Hematopoietic multipotent progenitor cell (in vitro differentiated cells): Measurements from ENCODE around the gene RAPGEF5. TPM values are rescaled to one million over a fixed set of nuclear protein-coding genes. Genes with fewer than 3 reads are reported as not detected.
"Not testable (repeated sequence)": the region's sequence is repeated elsewhere in the genome, so short reads cannot be mapped to it uniquely, and the experiment has no call there.

Experiments used
- DNase-seq, 3 donors: peaks; one replicate each; pipeline ENCODE4 v3.0.0-alpha.2; 2011 to 2015; ENCODE audit warnings: low read depth in 2 of 3, low spot score in 2 of 3
- small RNA-seq: library from RNA; depleted of rRNA; stranded (forward); fragments of <200 nt; gene quantifications from one replicate; pipeline ENCODE3, GENCODE V24; 2012
- total RNA-seq: library from RNA; depleted of rRNA; stranded (reverse); fragments of >200 nt; gene quantifications from one replicate; pipeline ENCODE4 v1.2.3, GENCODE V29; 2012

RAPGEF5 gene
- total RNA-seq, 1 donor: 0.27 TPM

DNA sequence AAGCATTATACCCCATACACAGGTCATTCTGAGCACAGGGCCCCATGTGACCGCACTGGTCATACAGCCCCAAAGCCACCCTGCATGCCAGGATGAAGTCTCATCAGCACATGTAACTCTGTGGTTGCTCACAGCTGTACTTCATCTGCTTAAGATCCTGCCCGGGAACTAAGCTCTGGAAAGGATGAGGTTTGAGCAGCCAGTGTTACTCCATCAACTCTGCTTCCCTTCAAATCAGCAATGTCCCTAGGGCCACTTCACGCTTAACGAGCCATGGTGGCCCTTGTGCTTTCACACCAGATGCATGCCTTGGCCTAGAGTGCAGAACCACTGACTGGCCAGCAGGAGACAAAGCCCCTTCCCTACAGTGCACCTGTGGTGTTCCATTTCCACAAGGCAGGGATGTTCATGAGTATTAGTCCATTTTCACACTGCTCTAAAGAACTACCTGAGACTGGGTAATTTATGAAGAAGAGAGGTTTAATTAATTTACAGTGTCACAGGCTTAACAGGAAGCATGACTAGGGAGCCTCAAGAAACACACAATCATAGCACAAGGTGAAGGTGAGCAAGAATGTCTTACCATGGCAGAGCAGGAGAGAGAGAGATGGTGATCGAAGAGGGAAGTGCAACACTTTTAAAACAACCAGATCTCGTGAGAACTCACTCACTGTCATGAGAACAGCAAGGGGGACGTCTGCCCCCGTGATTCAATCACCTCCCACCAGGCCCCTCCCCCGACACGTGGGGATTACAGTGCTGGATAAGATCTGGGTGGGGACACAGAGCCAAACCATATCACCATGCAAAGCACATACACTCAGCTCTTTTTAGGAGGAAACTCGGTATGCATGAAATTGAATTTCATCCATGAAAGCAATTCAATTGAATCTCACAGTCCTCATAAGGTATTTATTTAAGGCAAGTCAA is 262.3 kb downstream of the RAPGEF5 start:
- no peak for DNase-seq

DNA sequence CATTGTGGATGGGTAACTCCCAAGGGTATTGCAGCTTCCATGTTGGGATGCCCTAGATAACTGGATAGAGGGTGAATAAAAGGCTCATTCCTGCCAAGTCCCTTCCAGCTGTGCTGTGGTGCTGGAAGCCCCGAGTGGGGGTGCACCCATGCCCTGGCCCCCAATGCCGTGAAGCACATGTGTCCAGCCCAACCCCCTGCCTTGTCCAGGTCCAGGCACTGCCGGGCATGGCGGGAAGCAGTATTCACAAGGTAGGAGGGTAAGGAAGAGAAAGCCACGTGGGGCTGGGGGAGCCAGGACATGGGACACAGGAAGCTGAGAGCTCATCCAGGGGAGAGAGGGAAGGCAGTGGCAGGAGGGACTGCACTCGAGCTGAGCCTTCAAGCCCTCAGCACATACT is 263.0 kb downstream of the RAPGEF5 start:
- DNase-seq: no peak

DNA sequence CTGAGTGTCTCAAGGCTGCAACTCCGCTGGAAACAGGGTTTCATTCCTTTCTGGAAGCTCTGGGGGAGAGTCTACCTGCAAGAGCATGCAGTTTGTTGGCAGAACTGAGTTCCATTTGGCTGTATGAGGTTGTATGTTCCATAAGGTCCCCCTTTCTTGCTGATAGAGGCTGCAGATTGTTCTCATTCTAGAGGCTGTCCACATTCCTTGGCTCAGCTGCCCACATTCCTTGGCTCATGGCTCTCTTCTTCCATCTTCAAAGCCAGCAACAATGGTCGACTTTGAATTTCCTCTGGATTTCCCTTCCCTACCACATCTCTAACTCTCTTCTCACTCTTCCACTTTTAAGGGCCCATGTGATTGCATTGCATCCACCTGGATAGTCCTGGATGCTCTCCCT is 264.0 kb downstream of the RAPGEF5 start:
- DNase-seq: no peak

DNA sequence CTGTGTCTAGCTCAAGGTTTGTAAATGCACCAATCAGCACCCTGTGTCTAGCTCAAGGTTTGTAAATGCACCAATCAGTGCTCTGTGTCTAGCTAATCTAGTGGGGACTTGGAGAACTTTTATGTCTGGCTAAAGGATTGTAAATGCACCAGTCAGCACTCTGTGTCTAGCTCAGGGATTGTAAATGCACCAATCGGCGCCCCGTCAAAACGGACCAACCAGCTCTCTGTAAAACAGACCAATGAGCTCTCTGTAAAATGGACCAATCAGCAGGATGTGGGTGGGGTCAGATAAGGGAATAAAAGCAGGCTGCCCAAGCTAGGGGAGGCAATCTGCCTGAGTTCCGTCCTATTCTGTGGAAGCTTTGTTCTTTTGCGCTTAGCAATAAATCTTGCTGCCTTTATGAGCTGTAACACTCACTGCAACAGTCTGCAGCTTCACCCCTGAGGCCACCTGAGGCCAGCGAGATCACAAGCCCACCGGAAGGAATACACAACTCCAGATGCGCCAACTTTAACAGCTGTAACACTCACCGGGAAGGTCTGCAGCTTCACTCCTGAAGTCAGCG is 265.9 kb downstream of the RAPGEF5 start:
- DNase-seq: not testable (repeated sequence)

DNA sequence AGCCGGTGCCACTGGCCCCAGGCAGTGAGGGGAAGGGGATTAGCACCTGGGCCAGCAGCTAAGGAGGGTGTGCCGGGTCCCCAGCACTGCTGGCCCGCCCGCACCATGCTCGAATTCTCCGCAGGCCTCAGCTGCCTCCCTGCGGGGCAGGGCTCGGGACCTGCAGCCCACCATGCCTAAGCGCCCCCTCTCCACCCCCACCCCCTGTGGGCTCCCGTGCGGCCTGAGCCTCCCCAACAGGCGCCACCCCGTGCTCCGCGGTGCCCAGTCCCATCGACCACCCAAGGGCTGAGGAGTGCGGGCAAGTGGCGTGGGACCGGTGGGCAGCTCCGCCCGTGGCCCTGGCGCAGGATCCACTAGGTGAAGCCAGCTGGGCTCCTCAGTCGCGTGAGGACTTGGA is 266.4 kb downstream of the RAPGEF5 start:
- DNase-seq: no peak

DNA sequence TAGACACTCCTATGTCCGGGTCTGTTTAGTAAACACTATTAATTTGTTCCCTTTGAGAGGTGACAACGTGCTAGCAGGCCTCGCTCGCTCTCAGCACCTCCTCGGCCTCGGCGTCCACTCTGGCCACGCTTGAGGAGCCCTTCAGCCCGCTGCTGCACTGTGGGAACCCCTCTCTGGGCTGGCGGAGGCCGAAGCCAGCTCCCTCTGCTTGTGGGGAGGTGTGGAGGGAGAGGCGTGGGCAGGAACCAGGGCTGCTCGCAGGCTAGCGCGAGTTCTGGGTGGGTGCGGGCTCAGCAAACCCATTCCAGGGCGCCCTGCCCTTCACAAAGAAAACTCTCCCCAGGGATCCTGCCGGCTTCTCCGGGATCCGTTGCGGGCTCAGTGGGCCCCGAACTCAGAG is 266.8 kb downstream of the RAPGEF5 start:
- no peak for DNase-seq

DNA sequence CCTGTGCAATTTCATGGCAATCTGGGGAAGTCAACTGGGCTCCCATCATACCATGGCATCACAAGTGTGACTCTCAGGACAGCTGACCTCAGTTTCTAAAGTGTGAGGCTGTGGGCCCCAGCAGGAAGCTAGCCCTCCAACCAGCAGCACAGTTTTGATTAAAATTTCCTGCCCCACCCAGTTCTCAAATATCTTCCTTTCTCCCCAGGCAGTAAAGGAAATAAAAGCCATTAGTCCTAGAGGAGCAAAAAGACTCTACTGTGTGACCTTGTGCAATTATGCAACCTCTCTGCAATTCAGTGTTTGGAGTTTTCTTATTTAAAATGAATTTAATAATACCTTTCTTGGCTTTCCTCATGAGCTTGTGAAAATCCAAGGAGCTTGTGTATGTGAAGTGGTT is 268.1 kb downstream of the RAPGEF5 start:
- DNase-seq: no peak

DNA sequence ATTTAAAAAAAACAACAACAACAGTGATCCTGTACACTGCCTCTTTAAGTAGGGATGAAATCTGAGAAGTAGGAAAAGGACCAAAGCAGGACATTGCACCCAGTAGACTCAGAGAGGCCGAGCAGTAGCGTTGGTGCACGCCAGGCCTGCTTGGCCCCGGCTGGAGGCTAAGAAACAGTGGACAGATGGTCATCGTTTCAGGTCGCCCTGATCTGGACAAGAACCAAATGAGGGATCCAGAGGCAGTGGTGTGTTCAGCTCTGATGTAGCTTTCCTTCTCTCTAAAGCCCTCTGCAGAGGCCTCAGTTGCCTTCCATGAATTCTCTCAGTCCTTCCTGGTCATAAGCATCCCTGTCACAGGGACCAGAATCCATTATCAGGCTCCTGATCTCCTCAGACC is 269.1 kb downstream of the RAPGEF5 start:
- DNase-seq: no peak

DNA sequence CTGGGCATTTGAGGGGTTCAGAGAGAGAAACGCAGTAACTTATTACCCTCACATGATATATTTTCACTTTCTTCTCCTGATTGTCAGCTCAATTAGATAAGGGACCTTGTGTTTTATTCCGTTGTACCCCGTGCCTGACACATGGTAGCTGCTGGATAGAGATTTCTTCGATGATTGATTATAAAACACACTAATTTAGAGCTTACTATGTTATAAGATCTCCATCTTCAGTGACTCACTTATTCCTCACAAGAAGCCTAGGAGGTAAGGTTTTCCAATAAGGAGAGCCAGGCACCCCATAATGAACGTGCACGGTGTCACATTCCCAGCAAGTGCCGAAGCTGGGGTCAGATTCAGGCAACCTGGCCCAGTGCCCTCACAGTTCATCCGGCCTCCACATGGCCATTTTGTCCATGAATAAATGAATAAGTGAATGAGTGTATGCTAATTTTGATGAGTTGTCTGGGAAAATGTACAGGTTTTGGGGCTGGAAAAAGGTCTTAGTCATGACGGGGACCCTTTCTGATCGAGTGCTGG is 273.2 kb downstream of the RAPGEF5 start:
- DNase-seq: peak in 1 of 3 donors; percentile 49

DNA sequence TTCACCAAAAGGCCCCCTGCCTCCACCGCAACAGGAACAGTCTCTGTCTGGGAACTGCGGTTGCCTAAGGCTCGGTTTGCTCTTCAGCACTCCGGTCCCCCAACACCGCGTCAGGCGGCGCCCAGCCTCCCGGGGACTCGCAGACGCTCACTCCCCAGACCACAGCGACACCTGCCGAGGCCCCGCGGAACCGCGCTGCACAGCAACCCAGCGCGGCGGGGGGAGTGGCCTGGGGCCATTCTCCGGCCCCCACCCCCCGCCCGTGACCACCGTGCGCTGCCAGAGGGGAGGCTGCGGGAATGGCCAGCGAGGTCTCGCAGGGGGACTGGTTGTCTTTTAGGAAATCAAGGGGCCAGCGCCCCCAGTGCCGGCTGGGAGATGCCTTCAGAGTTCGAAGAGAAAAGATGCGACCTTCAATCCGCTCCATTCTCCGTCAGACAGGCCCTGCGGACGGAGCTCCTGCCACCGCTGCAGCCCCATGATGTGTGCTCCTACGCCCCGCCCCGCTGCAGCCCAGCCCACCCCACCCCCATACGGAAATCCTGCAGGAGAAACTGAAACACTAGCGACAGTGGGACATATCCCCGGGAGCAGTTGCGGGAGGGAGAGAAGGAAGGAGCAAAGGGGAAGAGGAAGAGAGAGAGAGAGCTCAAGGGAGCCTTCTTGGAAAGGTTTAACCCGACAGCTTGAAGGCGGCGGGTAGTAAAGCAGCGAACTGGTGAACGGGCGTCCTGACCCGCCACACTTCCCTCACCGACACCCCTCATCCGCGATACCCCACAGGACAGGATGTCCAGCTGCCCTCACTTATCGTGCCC is 273.9 kb downstream of the RAPGEF5 start:
- peak; percentile 52 to 87 (median 84) for DNase-seq

DNA sequence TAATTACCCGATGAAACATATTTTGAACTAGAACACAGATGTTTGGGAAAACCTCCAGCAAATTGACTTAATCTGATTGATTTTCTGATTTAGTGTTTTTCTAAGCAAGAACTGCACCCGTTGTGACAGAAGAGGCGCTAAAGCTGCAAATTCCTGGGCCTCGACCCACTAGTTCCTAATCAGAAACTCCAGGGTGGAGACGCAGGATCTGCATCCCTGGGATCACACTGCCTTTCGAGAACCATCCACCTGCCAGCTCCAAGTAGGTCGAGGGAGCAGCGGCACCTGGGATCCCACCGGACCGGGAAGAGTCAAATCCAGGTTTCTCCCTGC is 274.4 kb downstream of the RAPGEF5 start:
- no peak for DNase-seq

DNA sequence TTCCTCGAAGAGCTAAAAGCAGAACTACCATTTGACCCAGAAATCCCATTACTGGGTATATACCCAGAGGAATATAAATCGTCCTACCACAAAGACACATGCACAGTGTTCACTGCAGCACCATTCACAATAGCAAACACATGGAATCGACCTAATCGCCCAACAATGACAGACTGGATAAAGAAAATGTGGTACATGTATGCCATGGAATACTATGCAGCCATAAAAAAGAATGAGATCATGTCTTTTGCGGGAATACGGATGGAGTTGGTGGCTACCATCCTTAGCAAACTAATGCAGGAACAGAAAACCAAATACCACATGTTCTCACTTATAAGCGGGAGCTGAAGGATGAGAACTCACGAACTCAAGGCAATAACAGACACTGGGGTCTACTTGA is 276.7 kb downstream of the RAPGEF5 start:
- not testable (repeated sequence) for DNase-seq

DNA sequence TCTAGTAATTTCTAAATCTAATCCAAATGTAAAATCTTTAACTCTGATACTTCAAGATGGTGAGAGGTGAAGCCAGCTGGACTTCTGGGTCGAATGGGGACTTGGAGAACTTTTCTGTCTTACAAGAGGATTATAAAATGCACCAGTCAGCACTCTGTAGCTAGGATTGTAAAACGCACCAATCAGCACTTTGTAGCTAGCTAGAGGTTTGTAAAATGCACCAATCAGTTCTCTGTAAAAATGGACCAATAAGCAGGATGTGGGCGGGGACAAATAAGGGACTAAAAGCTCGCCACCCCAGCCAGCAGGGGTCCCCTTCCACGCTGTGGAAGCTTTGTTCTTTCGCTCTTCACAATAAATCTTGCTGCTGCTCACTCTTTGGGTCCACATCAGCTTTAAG is 278.1 kb downstream of the RAPGEF5 start:
- not testable (repeated sequence) for DNase-seq

DNA sequence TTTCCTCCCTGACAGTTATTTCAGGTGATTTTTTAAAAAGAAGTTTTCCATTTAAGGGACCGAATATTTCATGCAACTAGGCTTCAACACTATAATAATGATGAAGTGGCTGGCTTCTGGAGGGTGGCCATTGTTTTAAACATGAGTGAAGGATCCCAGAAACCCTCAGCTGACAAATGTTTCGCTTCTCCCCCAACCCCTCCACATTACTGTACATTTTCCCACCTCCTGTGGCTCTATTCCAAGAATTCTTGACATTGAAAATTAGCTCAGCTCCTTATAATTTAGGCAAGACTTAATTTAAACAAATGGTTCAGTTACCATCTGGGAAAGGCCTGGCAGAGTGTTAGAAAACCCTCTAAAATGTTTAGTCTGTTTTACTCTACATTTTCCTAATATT is 281.4 kb downstream of the RAPGEF5 start:
- no peak for DNase-seq

DNA sequence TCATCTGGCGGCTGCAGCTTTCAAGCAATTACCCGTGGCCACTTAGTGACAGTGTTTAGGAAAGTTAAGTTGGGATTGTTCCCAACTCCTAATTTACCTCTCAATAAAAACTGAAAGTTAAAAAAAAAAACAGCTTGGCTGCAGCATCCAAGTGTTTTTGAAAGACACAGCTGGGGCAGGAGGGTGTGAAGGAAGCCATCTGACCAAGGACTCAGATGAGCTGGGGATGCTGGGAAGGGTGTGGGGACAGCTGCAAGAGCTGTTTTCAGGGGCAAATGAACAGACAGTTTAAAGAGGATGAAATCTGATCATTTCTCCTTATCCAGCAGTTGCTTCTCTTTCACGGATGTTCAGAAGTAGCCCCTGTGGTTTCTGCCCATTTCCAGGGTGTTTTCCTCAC is 282.1 kb downstream of the RAPGEF5 start:
- no peak for DNase-seq

Small RNA genes lying within 50 kb of the gene (small RNA-seq; reads per million reads assigned to genes)
- not detected for gene RNA5SP227

Other genes starting within 250 kb of the RAPGEF5 start
- gene STEAP1B, start 143.0 kb upstream of the RAPGEF5 start, total RNA-seq: under 0.01 TPM